HepG2 (cell line): ENCODE results near the gene ALG9. TPM values are rescaled to one million over a fixed set of nuclear protein-coding genes. Genes with fewer than 3 reads are reported as not detected.

Experiments
- ATF1 ChIP-seq: IDR thresholded peaks from 2 replicates; pipeline ENCODE4 v1.6.1; 2016; ENCODE audit warnings: mild to moderate bottlenecking, control low read depth
- IRF9 ChIP-seq: sonication (generic); formaldehyde crosslinking; IDR thresholded peaks from 2 replicates; pipeline ENCODE4 v1.8.0; 2022; ENCODE audit warnings: missing genetic modification reagents, mild to moderate bottlenecking, borderline replicate concordance
- KLF11 ChIP-seq: IDR thresholded peaks from 2 replicates; pipeline ENCODE4 v1.6.1; 2016; ENCODE audit warnings: missing compliant biosample characterization
- MBD4 ChIP-seq: IDR thresholded peaks from 2 replicates; pipeline ENCODE4 v1.6.1; 2012; ENCODE audit warnings: low read length, inconsistent platforms, borderline replicate concordance
- MZF1 ChIP-seq: sonication (generic); formaldehyde crosslinking; IDR thresholded peaks from 2 replicates; pipeline ENCODE4 v1.8.1; 2023; ENCODE audit warnings: mild to moderate bottlenecking, missing genetic modification reagents, borderline replicate concordance
- NR0B2 ChIP-seq: sonication (generic); formaldehyde crosslinking; IDR thresholded peaks from 2 replicates; pipeline ENCODE4 v1.4.0; 2020; ENCODE audit warnings: mild to moderate bottlenecking, missing genetic modification reagents
- PATZ1 ChIP-seq: sonication (generic); formaldehyde crosslinking; IDR thresholded peaks from 2 replicates; pipeline ENCODE4 v1.4.0; 2020; ENCODE audit warnings: missing genetic modification reagents
- RNF2 ChIP-seq: fragments of 450-650 bp; conservative IDR thresholded peaks from 2 replicates; pipeline ENCODE4 v1.6.1; 2016; ENCODE audit warnings: low read depth
- RORA ChIP-seq: sonication (generic); formaldehyde crosslinking; IDR thresholded peaks from 2 replicates; pipeline ENCODE4 v1.5.0; 2020; ENCODE audit warnings: mild to moderate bottlenecking, missing genetic modification reagents, moderate library complexity
- SALL1 ChIP-seq: sonication (generic); formaldehyde crosslinking; IDR thresholded peaks from 2 replicates; pipeline ENCODE4 v1.8.0; 2022; ENCODE audit warnings: mild to moderate bottlenecking, missing genetic modification reagents
- SRSF4 ChIP-seq: fragments of 200-400 bp; formaldehyde crosslinking; IDR thresholded peaks from one replicate; pipeline ENCODE4 v1.6.1; 2018; ENCODE audit warnings: mild to moderate bottlenecking, low read depth, low read length, moderate library complexity; ENCODE audit not compliant: poor library complexity, severe bottlenecking
- TCF7L2 ChIP-seq: IDR thresholded peaks from 2 replicates; pipeline ENCODE4 v1.6.1; 2011; ENCODE audit warnings: mild to moderate bottlenecking, low read depth, low read length, moderate library complexity
- TIGD3 ChIP-seq: sonication (generic); formaldehyde crosslinking; IDR thresholded peaks from 2 replicates; pipeline ENCODE4 v1.5.1; 2020; ENCODE audit warnings: mild to moderate bottlenecking, missing genetic modification reagents, borderline replicate concordance
- ZBTB2 ChIP-seq: sonication (generic); formaldehyde crosslinking; IDR thresholded peaks from 2 replicates; pipeline ENCODE4 v1.8.0; 2022; ENCODE audit warnings: low read depth, missing genetic modification reagents
- ZKSCAN1 ChIP-seq: fragments of 150-350 bp; IDR thresholded peaks from 2 replicates; pipeline ENCODE4 v1.6.1; 2014; ENCODE audit warnings: low read length
- ZNF10 ChIP-seq: sonication (generic); formaldehyde crosslinking; IDR thresholded peaks from 2 replicates; pipeline ENCODE4 v1.4.0; 2020; ENCODE audit warnings: mild to moderate bottlenecking, low read depth, missing genetic modification reagents, borderline replicate concordance
- ZNF205 ChIP-seq: IDR thresholded peaks from 2 replicates; pipeline ENCODE4 v1.6.1; 2018; ENCODE audit warnings: missing biosample characterization, missing genetic modification reagents
- ZNF207 ChIP-seq: fragments of 450-650 bp; IDR thresholded peaks from 2 replicates; pipeline ENCODE4 v1.6.1; 2016; ENCODE audit warnings: antibody characterized with exemption, borderline replicate concordance
- ZNF274 ChIP-seq: sonication (generic); formaldehyde crosslinking; IDR thresholded peaks from 2 replicates; pipeline ENCODE4 v1.5.1; 2020; ENCODE audit warnings: mild to moderate bottlenecking, missing genetic modification reagents
- ZNF44 ChIP-seq: sonication (generic); formaldehyde crosslinking; IDR thresholded peaks from 2 replicates; pipeline ENCODE4 v1.5.1; 2020; ENCODE audit warnings: mild to moderate bottlenecking, missing genetic modification reagents
- ZNF598 ChIP-seq: sonication (generic); formaldehyde crosslinking; IDR thresholded peaks from 2 replicates; pipeline ENCODE4 v1.5.1; 2020; ENCODE audit warnings: mild to moderate bottlenecking, missing genetic modification reagents, borderline replicate concordance
- ZNF670 ChIP-seq: sonication (generic); formaldehyde crosslinking; IDR thresholded peaks from 2 replicates; pipeline ENCODE4 v1.8.0; 2022; ENCODE audit warnings: mild to moderate bottlenecking, missing genetic modification reagents, borderline replicate concordance
- polyA plus RNA-seq, 8 experiments: library from polyadenylated mRNA; depleted of rRNA in 3 of 8; stranded (reverse) in 7 of 8; unstranded in 1 of 8; fragments of >200 nt; fragmentation: Illumina TruSeq in 4 of 8; extraction: Trizol in 4 of 8; gene quantifications; 2 replicates each; pipeline versions ENCODE4 v1.2.1 to v1.2.3, GENCODE V29; 2011 to 2016; ENCODE audit warnings: low read depth in 4 of 8, missing spikeins in 1 of 8, mixed read lengths in 1 of 8; ENCODE audit not compliant: insufficient read depth in 1 of 8
- total RNA-seq, 5 experiments: library from RNA; depleted of rRNA; stranded (reverse); fragments of >200 nt; fragmentation: Illumina TruSeq; extraction: Trizol; gene quantifications; 2 replicates each; pipeline ENCODE4 v1.2.3, GENCODE V29; 2016; ENCODE audit warnings: low read depth in 1 of 5

Gene ALG9
- total and polyA plus RNA-seq, 2 of the 13 experiments (the other 11 are each of a cell fraction or from before 2014, with no cell fraction given): 39.4 to 40.6 TPM

DNA sequence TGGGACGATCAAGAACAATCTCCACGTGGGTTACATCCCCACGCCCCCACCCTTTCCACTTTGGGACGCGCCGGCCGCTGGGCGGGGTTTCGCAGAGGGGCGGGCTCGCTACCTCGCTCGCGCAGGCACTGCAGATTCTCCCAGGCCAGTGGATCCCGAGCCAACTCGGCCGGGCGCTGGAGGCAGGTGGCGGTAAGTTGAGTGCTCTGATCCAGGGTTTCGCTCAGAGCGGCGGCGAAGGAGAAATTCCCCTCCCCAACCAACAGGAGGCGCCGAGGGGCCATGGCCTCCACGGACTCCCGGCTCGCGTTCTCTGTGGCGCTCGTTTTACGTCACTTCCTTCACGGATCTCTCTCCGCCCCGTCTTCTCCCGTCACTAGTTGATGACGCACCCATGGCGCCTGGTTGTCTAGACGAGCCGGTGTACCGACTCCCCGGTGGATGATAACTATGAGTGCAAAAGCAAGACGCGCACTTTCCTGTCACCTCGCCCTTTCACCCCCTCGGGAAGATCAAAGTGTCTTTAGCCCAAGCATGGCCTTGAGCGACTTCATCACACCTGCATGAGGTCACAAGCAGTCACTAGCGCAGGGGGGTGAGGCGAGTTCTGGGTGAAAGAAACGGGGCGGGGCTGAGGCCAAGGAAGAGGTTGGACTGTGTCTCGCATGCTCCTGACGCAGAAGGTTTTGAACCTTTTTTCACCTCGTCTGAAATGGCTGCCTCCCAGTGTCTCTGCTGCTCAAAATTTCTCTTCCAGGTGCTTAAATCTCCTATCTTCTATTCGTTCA is 7.7 kb upstream of the ALG9 start, which contains the start of the genes CFAP68 and FDXACB1 (continued):
- no peak for TF ChIP-seq ZNF670
- no peak for TF ChIP-seq MZF1 (CRISPR knock-in tag)
- peak; percentile 34; the same call in 1 of the 2 replicates for TF ChIP-seq IRF9 (CRISPR knock-in tag)
- no peak for TF ChIP-seq ZKSCAN1
- TF ChIP-seq NR0B2: no peak; the same call in 1 of the 2 replicates
- peak; percentile 57 for TF ChIP-seq PATZ1
- peak; percentile 99 for TF ChIP-seq ATF1 (CRISPR knock-in tag)
- no peak for TF ChIP-seq ZNF10
- no peak for TF ChIP-seq ZNF44 (CRISPR knock-in tag)
- TF ChIP-seq TCF7L2: no peak
- TF ChIP-seq RNF2: no peak
- TF ChIP-seq ZNF598 (CRISPR knock-in tag): peak; percentile 64; the same call in 1 of the 2 replicates
- TF ChIP-seq KLF11 (CRISPR knock-in tag): 0 out of 2 replicates have a peak, but pooled peaks have one; percentile 47
- peak; percentile 52; the same call in 1 of the 2 replicates for TF ChIP-seq ZNF274
- TF ChIP-seq ZBTB2 (CRISPR knock-in tag): peak; percentile 73
- no peak for TF ChIP-seq MBD4
- no peak for TF ChIP-seq ZNF207
- peak; percentile 86; the same call in 1 of the 2 replicates for TF ChIP-seq SALL1
- no peak; the same call in 1 of the 2 replicates for TF ChIP-seq ZNF205 (CRISPR knock-in tag)
- no peak for TF ChIP-seq RORA (CRISPR knock-in tag)
- no peak for TF ChIP-seq SRSF4
- no peak; the same call in 1 of the 2 replicates for TF ChIP-seq TIGD3 (CRISPR knock-in tag)
